ENCODE measurements around the gene SRGAP1.

DNA sequence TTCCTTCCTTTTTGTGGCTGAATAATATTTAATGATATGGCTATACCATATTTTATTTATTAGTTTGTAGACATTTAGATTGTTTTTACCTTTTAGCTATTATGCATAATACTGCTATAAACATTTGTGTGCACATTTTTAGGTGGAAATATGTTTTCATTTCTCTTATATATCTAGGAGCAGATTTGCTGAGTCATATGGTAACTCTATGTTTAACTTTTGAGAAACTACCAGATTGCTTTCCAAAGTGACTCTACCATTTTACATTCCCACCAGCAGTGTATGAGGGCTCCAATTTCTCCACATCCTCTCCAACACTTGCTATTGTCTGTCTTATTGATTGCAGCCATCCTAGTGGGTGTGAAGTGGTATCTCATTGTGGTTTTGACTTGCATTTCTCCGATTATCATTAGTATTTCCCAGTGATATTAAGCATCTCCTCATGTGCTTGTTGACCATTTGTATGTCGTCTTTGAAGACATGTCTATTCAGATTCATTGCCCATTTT is 217.4 kb downstream of the SRGAP1 start:
- no peak for TF ChIP-seq POLR2AphosphoS5 (IDR thresholded peaks at IDR 0.05; ENCODE audit: low read depth, low read length)
- no peak for TF ChIP-seq SIN3A (IDR thresholded peaks at IDR 0.05; ENCODE audit: borderline replicate concordance, insufficient read depth, low read length)
- no peak for TF ChIP-seq TAF1 (IDR thresholded peaks at IDR 0.05; ENCODE audit: borderline replicate concordance, insufficient read depth, low read length)
- no peak for TF ChIP-seq REST (IDR thresholded peaks at IDR 0.05; ENCODE audit: insufficient read depth in 1 of 2, low read depth in 2 of 2, low read length in 2 of 2)
- no peak for TF ChIP-seq FOXP2 (optimal IDR thresholded peaks at IDR 0.05; ENCODE audit: borderline replicate concordance, extremely low read depth, extremely low read length, insufficient read depth)

Data from PFSK-1 (cell line).